Measurements from ENCODE around the gene LMOD1.
A peak's percentile ranks its signal among the peaks of the same experiment; 100 is the strongest.

Gene LMOD1

GRCh38 chr1:201886103-201886885, 60.1 kb downstream of the LMOD1 start:
- H3K4ac ChIP-seq (ENCODE audit: low read length), result no peak overlapping the region
- H3K23ac ChIP-seq (ENCODE audit: low read depth, low read length, poor library complexity), result no peak overlapping the region
- no peak overlapping the region for H4K91ac ChIP-seq (ENCODE audit: low read depth, low read length, poor library complexity)
- no peak overlapping the region for H3K4me3 ChIP-seq (ENCODE audit: low read length in 2 of 2)
- H3K4me2 ChIP-seq (ENCODE audit: insufficient read depth, low read length, poor library complexity, severe bottlenecking), result no peak overlapping the region
- H3K27ac ChIP-seq (replicated peaks; ENCODE audit: low read length), result no peak overlapping the region
- peak overlapping the region; percentile 31 for H2BK15ac ChIP-seq (ENCODE audit: low read length)
- H3K9me3 ChIP-seq (replicated peaks in 1 of 2; ENCODE audit: control insufficient read depth in 2 of 2, insufficient read depth in 1 of 2, low read depth in 1 of 2, low read length in 2 of 2), result no peaks in the 10 kb centered on the region
- no peak overlapping the region for H3K18ac ChIP-seq (ENCODE audit: low read length)
- DNase-seq (ENCODE audit: low spot score), result no peak
- H4K8ac ChIP-seq (ENCODE audit: low read depth, low read length), result no peak overlapping the region
- peaks cover 0 to 58% (median 6%) of the 10 kb centered on the region in 3 experiments for H3K27me3 ChIP-seq (ENCODE audit: control insufficient read depth in 3 of 3, insufficient read depth in 3 of 3, low read depth in 1 of 3, low read length in 3 of 3)
- no peaks in the 10 kb centered on the region for H3K79me1 ChIP-seq (ENCODE audit: low read depth, low read length)
- no peak overlapping the region for H2BK12ac ChIP-seq (ENCODE audit: low read length)
- H3K36me3 ChIP-seq (replicated peaks in 1 of 2; ENCODE audit: control insufficient read depth in 2 of 2, insufficient read depth in 2 of 2, low read length in 2 of 2), result no peaks in the 10 kb centered on the region
- H2BK120ac ChIP-seq (ENCODE audit: low read depth, low read length), result no peak overlapping the region
- no peak overlapping the region for H2BK5ac ChIP-seq (ENCODE audit: low read length)
- H3K14ac ChIP-seq (ENCODE audit: low read length), result no peak overlapping the region
- WGBS, 2 donors (ENCODE audit: extremely low coverage in 2 of 2, insufficient read length in 2 of 2, insufficient replicate concordance in 1 of 2), result no CpG with 5 or more reads among the region's 9 CpGs
- peaks cover 11 to 12% of the 10 kb centered on the region in 2 donors for H3K4me1 ChIP-seq (ENCODE audit: control insufficient read depth in 2 of 2, insufficient read depth in 1 of 2, low read depth in 1 of 2, low read length in 2 of 2)
- H2AK5ac ChIP-seq (ENCODE audit: low read depth, low read length), result no peak overlapping the region
- H3K9ac ChIP-seq (ENCODE audit: low read depth, low read length, poor library complexity), result no peak overlapping the region
- no peak overlapping the region for H2AFZ ChIP-seq (ENCODE audit: low read length)

GRCh38 chr1:201885531-201886075, 60.7 kb downstream of the LMOD1 start:
- Histone ChIP-seq H2BK120ac (ENCODE audit: low read depth, low read length) (no peak overlapping the region), H3K27ac (replicated peaks; ENCODE audit: low read length) (no peak overlapping the region)
- DNase-seq (ENCODE audit: low spot score), result no peak

GRCh38 chr1:201884425-201884824, 61.9 kb downstream of the LMOD1 start:
- H3K27me3 ChIP-seq (ENCODE audit: control insufficient read depth in 3 of 3, insufficient read depth in 3 of 3, low read depth in 1 of 3, low read length in 3 of 3), result peaks cover 0 to 40% (median under 1%) of the 10 kb centered on the region in 3 experiments
- no peak overlapping the region for H3K9ac ChIP-seq (ENCODE audit: low read depth, low read length, poor library complexity)
- H3K18ac ChIP-seq (ENCODE audit: low read length), result no peak overlapping the region
- no peak overlapping the region for H2BK5ac ChIP-seq (ENCODE audit: low read length)
- H2BK15ac ChIP-seq (ENCODE audit: low read length), result no peak overlapping the region
- no peak overlapping the region for H2AK5ac ChIP-seq (ENCODE audit: low read depth, low read length)
- H2BK120ac ChIP-seq (ENCODE audit: low read depth, low read length), result no peak overlapping the region
- no peak overlapping the region for H3K4me3 ChIP-seq (ENCODE audit: low read length in 2 of 2)
- H3K14ac ChIP-seq (ENCODE audit: low read length), result no peak overlapping the region
- no peak overlapping the region for H3K4me2 ChIP-seq (ENCODE audit: insufficient read depth, low read length, poor library complexity, severe bottlenecking)
- no peaks in the 10 kb centered on the region for H3K79me1 ChIP-seq (ENCODE audit: low read depth, low read length)
- peak overlapping the region; percentile 42 for H4K91ac ChIP-seq (ENCODE audit: low read depth, low read length, poor library complexity)
- no peak overlapping the region for H2AFZ ChIP-seq (ENCODE audit: low read length)
- DNase-seq (ENCODE audit: low spot score), result no peak
- H3K9me3 ChIP-seq (replicated peaks in 1 of 2; ENCODE audit: control insufficient read depth in 2 of 2, insufficient read depth in 1 of 2, low read depth in 1 of 2, low read length in 2 of 2), result no peaks in the 10 kb centered on the region
- no peak overlapping the region for H2BK12ac ChIP-seq (ENCODE audit: low read length)
- no peak overlapping the region for H3K23ac ChIP-seq (ENCODE audit: low read depth, low read length, poor library complexity)
- H3K36me3 ChIP-seq (replicated peaks in 1 of 2; ENCODE audit: control insufficient read depth in 2 of 2, insufficient read depth in 2 of 2, low read length in 2 of 2), result no peaks in the 10 kb centered on the region
- no CpG with 5 or more reads among the region's 1 CpG for WGBS, 2 donors (ENCODE audit: extremely low coverage in 2 of 2, insufficient read length in 2 of 2, insufficient replicate concordance in 1 of 2)
- H3K27ac ChIP-seq (replicated peaks; ENCODE audit: low read length), result no peak overlapping the region
- H4K8ac ChIP-seq (ENCODE audit: low read depth, low read length), result no peak overlapping the region
- peaks cover 11% of the 10 kb centered on the region in 2 donors for H3K4me1 ChIP-seq (ENCODE audit: control insufficient read depth in 2 of 2, insufficient read depth in 1 of 2, low read depth in 1 of 2, low read length in 2 of 2)
- no peak overlapping the region for H3K4ac ChIP-seq (ENCODE audit: low read length)

More at GRCh38 chr1:201885531-201886075, 60.7 kb downstream of the LMOD1 start:
- whole genome bisulfite sequencing, 2 donors (ENCODE audit: extremely low coverage in 2 of 2, insufficient read length in 2 of 2, insufficient replicate concordance in 1 of 2), result no CpG with 5 or more reads among the region's 6 CpGs
- Histone ChIP-seq H3K18ac (ENCODE audit: low read length) (no peak overlapping the region), H3K36me3 (replicated peaks in 1 of 2; ENCODE audit: control insufficient read depth in 2 of 2, insufficient read depth in 2 of 2, low read length in 2 of 2) (no peaks in the 10 kb centered on the region), H2BK15ac (ENCODE audit: low read length) (no peak overlapping the region), H3K9ac (ENCODE audit: low read depth, low read length, poor library complexity) (no peak overlapping the region), H3K14ac (ENCODE audit: low read length) (no peak overlapping the region), H2BK5ac (ENCODE audit: low read length) (no peak overlapping the region), H2AFZ (ENCODE audit: low read length) (no peak overlapping the region), H3K4me3 (ENCODE audit: low read length in 2 of 2) (no peak overlapping the region), H3K79me1 (ENCODE audit: low read depth, low read length) (no peaks in the 10 kb centered on the region), H3K23ac (ENCODE audit: low read depth, low read length, poor library complexity) (no peak overlapping the region), H4K8ac (ENCODE audit: low read depth, low read length) (no peak overlapping the region), H3K4me2 (ENCODE audit: insufficient read depth, low read length, poor library complexity, severe bottlenecking) (no peak overlapping the region), H2BK12ac (ENCODE audit: low read length) (no peak overlapping the region), H2AK5ac (ENCODE audit: low read depth, low read length) (no peak overlapping the region), H3K4me1 (ENCODE audit: control insufficient read depth in 2 of 2, insufficient read depth in 1 of 2, low read depth in 1 of 2, low read length in 2 of 2) (peaks cover 11 to 13% of the 10 kb centered on the region in 2 donors), H3K4ac (ENCODE audit: low read length) (no peak overlapping the region), H3K9me3 (replicated peaks in 1 of 2; ENCODE audit: control insufficient read depth in 2 of 2, insufficient read depth in 1 of 2, low read depth in 1 of 2, low read length in 2 of 2) (no peaks in the 10 kb centered on the region), H3K27me3 (ENCODE audit: control insufficient read depth in 3 of 3, insufficient read depth in 3 of 3, low read depth in 1 of 3, low read length in 3 of 3) (peaks cover 0 to 52% (median 6%) of the 10 kb centered on the region in 3 experiments), H4K91ac (ENCODE audit: low read depth, low read length, poor library complexity) (no peak overlapping the region)

- H3K4me1 ChIP-seq (ENCODE audit: control insufficient read depth in 2 of 2, insufficient read depth in 1 of 2, low read depth in 1 of 2, low read length in 2 of 2), result peaks cover 5 to 9% of the 10 kb centered on the region in 2 donors
- H2BK12ac ChIP-seq (ENCODE audit: low read length), result no peak overlapping the region
- no peak overlapping the region for H2AK5ac ChIP-seq (ENCODE audit: low read depth, low read length)
- H4K8ac ChIP-seq (ENCODE audit: low read depth, low read length), result no peak overlapping the region
- H2AFZ ChIP-seq (ENCODE audit: low read length), result no peak overlapping the region
- no peak overlapping the region for H2BK15ac ChIP-seq (ENCODE audit: low read length)
- H4K91ac ChIP-seq (ENCODE audit: low read depth, low read length, poor library complexity), result no peak overlapping the region
- peaks cover 0 to 34% (median 0%) of the 10 kb centered on the region in 3 experiments for H3K27me3 ChIP-seq (ENCODE audit: control insufficient read depth in 3 of 3, insufficient read depth in 3 of 3, low read depth in 1 of 3, low read length in 3 of 3)
- H3K79me1 ChIP-seq (ENCODE audit: low read depth, low read length), result no peaks in the 10 kb centered on the region
- DNase-seq (ENCODE audit: low spot score), result no peak
- H3K4me3 ChIP-seq (ENCODE audit: low read length in 2 of 2), result no peak overlapping the region
- no peak overlapping the region for H2BK120ac ChIP-seq (ENCODE audit: low read depth, low read length)
- H3K9ac ChIP-seq (ENCODE audit: low read depth, low read length, poor library complexity), result no peak overlapping the region
- H3K4me2 ChIP-seq (ENCODE audit: insufficient read depth, low read length, poor library complexity, severe bottlenecking), result no peak overlapping the region
- no peak overlapping the region for H3K18ac ChIP-seq (ENCODE audit: low read length)
- no peak overlapping the region for H3K14ac ChIP-seq (ENCODE audit: low read length)
- no peak overlapping the region for H3K23ac ChIP-seq (ENCODE audit: low read depth, low read length, poor library complexity)
- WGBS, 2 donors (ENCODE audit: extremely low coverage in 2 of 2, insufficient read length in 2 of 2, insufficient replicate concordance in 1 of 2), result no CpG with 5 or more reads among the region's 7 CpGs
- H3K27ac ChIP-seq (replicated peaks; ENCODE audit: low read length), result no peak overlapping the region
- peaks cover 0 to 5% of the 10 kb centered on the region in 2 donors for H3K36me3 ChIP-seq (replicated peaks in 1 of 2; ENCODE audit: control insufficient read depth in 2 of 2, insufficient read depth in 2 of 2, low read length in 2 of 2)
- H2BK5ac ChIP-seq (ENCODE audit: low read length), result no peak overlapping the region
- no peak overlapping the region for H3K4ac ChIP-seq (ENCODE audit: low read length)
- H3K9me3 ChIP-seq (replicated peaks in 1 of 2; ENCODE audit: control insufficient read depth in 2 of 2, insufficient read depth in 1 of 2, low read depth in 1 of 2, low read length in 2 of 2), result no peaks in the 10 kb centered on the region
These were observed 62.6 kb downstream of the LMOD1 start for GRCh38 chr1:201883786-201884185.
